ENCODE data around the gene TLCD1.

GRCh38 chr17:28774206-28774605 is 48.2 kb upstream of the TLCD1 start:
- TF ChIP-seq CTCF (IDR thresholded peaks at IDR 0.05) (no peak), KDM1A (IDR thresholded peaks at IDR 0.05; ENCODE audit: low read depth) (no peak), RAD21 (conservative IDR thresholded peaks at IDR 0.05 in 1 of 2, IDR thresholded peaks at IDR 0.05 in 1 of 2) (no peak), POLR2A (IDR thresholded peaks at IDR 0.05; ENCODE audit: low read length) (no peak), USF2 (IDR thresholded peaks at IDR 0.05) (no peak), POLR2AphosphoS2 (conservative IDR thresholded peaks at IDR 0.05; ENCODE audit: low read length) (no peak), SMC3 (IDR thresholded peaks at IDR 0.05) (no peak), ZNF302 (CRISPR knock-in tag; IDR thresholded peaks at IDR 0.05) (no peak), HOXA7 (CRISPR knock-in tag; IDR thresholded peaks at IDR 0.05) (no peak), ELK1 (IDR thresholded peaks at IDR 0.05; ENCODE audit: low read depth, low read length) (no peak)
